ENCODE data around the gene BRME1.

Gene BRME1

DNA sequence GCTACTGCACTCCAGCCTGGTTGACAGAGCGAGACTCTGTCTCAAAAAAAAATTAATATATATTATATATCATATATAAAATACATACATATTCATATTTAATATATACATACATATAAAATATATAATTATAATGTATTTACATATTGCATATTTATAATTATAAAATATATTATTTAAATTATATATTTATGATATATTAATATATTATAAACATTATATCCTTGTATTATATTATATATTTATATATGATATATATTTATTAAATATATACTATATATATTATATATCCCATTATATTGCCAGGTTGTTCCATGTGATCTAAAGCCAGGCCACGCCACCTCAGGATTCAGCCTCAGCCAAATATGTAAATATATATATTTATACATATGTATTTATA lies 9.7 kb downstream of the BRME1 start:
- in situ Hi-C loops (cut with MboI; ENCODE audit: low pct_unique_long_range_greater_than_20kb, low sequenced_read_pairs): loop anchor here (25.0 kb wide), 1 partner anchor 166 kb away; the partner anchor contains the start of genes MISP3 and PALM3
- DNase-seq: no peak

DNA sequence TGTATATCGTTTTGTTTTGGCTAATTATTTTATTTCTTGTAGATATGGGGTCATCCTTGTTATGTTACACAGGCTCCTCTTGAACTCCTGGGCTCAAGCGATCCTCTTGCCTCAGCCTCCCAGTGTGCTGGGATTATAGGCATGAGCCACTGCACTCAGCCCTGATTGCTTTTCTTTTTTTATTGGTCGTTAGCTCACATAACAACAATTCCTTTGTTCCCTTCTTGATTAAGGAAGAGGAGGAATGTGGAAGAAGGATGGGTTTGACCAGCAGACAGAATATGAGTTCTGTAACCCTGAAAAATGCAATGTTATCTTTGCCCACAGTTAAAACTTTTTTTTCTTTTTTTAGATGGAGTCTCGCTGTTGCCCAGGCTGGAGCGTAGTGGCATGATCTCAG lies 11.4 kb downstream of the BRME1 start:
- in situ Hi-C loops (cut with MboI; ENCODE audit: low pct_unique_long_range_greater_than_20kb, low sequenced_read_pairs): loop anchor here (25.0 kb wide), 1 partner anchor 168 kb away; the partner anchor contains the start of genes MISP3 and PALM3
- DNase-seq: no peak

DNA sequence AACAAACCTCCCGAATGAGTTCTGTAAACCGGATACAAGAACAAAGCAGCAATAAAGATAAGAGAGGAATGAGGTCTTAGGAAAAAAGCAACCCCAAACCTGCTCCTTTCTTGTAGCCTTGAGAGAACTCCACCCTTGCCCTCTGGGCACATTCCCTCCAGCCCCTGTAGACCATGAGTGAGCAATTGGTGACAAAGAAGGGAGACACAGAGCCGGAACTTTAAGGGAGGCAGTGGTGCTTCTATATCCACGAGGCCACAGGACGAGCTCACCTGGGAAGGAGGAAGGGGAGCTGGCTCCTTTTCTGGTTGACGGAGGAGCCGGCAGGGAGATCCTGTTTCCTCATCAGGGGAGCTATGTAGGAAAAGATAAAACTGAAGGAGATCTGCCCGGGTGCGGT lies 13.0 kb downstream of the BRME1 start:
- DNase-seq: peak; percentile 18
- in situ Hi-C loops (cut with MboI; ENCODE audit: low pct_unique_long_range_greater_than_20kb, low sequenced_read_pairs): loop anchor here (25.0 kb wide), 1 partner anchor 169 kb away; the partner anchor contains the start of genes MISP3 and PALM3

DNA sequence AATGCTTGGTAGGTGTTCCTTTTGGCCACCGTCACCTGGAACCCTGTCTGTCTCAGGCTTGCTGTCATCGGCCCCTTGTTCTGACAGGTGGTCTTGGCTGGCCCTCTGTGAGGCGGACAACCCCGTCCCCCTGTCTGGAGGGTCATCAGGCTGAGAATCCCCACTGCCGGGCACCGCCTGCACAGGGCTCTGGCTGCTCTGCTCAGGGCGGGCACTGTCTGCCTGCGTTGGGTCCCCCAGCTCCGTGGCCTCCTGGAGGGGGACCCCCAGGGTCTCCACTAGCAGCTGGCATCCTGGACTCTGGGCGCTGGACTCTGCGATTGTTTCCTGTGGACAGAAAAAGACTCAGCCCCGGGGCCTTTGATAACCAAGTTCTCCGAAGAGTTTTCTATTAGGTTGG lies 15.8 kb downstream of the BRME1 start:
- in situ Hi-C loops (cut with MboI; ENCODE audit: low pct_unique_long_range_greater_than_20kb, low sequenced_read_pairs): loop anchor here (25.0 kb wide), 1 partner anchor 172 kb away; the partner anchor contains the start of genes MISP3 and PALM3
- no peak for DNase-seq

DNA sequence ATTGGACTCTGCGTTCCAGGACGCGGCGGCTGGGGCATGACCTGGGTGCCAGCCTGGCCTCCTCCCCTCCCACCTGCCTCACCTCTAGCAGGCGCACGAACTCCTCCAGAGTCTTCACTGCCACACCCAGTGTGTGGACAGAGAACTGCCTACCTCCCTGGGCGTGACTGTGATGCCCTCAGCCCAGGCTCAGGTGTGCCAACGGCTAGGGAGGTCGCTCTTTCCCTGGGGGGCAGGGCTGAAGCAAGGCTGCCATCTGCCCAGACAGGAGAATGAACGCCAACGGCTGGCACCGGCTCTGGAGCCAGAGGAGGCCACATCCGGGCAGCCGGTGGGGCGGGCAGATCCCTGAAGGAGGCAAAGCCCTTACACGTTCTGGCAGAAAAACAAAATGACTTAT lies 17.6 kb downstream of the BRME1 start:
- in situ Hi-C loops (cut with MboI; ENCODE audit: low pct_unique_long_range_greater_than_20kb, low sequenced_read_pairs): loop anchor here (25.0 kb wide), 1 partner anchor 174 kb away; the partner anchor contains the start of genes MISP3 and PALM3
- DNase-seq: no peak

DNA sequence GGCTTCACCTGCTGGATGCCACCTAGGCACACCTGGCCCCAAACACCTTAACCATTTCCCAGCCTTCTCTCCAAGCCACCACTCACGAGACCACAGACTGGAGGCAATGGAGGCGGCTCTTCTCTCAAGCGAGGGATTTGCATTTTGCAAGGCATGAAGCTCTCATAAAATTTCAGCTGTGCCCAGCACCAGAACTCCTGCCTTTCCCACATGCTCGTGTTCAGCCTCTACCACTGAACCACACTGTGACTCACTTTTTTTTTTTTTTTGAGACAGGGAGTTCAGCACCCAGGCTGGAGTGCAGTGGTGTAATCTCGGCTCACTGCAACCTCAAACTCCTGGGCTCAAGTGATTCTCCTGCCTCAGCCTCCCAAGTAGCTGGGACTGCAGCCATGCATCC lies 18.4 kb downstream of the BRME1 start:
- no peak for DNase-seq
- in situ Hi-C loops (cut with MboI; ENCODE audit: low pct_unique_long_range_greater_than_20kb, low sequenced_read_pairs): loop anchor here (25.0 kb wide), 1 partner anchor 175 kb away; the partner anchor contains the start of genes MISP3 and PALM3

DNA sequence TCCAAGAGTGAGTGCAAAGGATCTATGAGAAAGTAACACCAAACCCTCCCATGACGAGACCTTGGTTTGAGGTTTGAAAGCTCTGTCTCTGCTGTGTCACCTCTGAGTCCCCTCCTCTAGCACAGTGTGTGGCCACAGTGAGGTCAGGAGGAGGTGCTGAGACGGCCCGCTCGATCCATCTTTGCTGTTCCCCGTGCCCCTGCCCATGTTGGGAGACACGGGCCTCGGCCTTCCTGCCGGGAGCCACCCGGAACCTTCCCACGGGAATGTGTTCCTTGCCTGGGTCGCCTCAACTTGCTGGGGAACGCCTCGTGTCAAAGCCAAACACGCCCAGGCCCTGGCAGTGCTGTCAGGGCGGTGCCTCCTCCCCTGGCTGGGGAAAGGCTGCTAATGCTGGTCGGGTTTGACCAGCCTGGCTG lies 18.9 kb downstream of the BRME1 start:
- in situ Hi-C loops (cut with MboI; ENCODE audit: low pct_unique_long_range_greater_than_20kb, low sequenced_read_pairs): loop anchor here (25.0 kb wide), 1 partner anchor 175 kb away; the partner anchor contains the start of genes MISP3 and PALM3
- DNase-seq: no peak

DNA sequence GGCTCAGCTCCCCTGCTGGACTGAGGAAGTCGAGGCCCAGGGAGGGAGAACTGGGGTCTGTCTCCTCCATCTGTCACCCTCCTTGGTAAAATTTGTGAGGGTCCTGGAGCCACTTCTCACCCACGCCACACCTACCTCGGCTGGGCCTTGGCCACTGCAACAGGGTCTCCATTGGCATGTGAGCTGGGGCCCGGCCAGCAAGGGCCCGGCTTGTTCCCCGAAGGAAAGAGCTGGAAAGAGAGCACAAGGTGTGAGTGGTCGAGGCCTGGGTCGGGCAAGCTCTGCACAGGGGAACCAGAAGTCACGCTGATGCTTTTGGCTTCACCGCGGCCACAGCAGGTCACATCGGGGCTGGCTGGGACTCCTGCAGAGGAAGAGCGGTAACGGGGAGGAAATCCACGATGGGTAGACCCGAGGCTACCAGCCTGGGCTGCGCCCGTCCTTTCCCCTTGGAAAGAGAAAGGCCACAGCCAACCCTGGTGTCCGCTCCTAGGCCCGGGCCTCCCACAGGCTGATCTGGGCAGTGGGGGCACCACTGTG lies 20.0 kb downstream of the BRME1 start:
- in situ Hi-C loops (cut with MboI; ENCODE audit: low pct_unique_long_range_greater_than_20kb, low sequenced_read_pairs): loop anchor here (25.0 kb wide), 1 partner anchor 176 kb away; the partner anchor contains the start of genes MISP3 and PALM3
- no peak for DNase-seq

DNA sequence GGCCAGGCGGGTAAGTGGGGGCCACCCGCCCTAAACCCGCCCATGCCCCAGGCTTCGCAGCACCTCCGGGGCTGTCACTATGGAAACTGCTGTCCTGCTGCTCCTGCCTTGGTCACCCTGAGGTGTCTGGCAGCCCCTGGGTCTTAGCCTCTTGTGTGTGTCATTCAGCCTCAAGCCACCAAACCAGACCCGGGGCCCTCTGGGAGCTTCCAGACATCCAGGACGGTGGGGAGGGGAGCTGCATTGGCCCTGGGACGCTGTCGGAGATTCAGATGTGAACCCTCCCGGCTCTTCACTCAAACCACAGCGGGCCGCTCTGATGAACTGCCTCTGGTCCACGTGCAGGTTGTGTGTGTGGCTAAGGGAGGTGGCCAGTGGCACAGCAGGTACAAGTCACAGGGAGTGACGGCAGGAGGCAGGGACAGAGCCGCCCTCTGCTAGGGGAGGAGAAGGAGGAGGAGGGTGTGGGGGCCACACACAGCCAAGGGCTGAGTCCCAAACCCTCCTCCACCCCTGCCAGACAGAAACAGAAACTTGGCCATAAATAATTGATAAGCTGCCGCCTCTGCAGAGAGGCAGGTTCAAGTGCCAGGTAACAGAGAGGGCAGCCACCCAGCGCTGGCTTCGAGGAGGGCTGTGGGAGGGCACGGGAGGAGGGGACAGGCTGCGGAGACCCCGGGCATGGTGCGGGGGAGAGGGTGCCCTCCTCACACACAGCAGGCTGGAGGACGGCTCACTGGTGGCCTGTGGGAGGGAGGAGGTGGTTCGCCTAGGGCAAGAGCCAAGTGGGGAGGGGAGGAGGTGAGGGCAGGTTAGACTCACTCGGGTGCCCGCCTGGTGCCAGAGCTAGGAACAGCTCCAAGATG lies 21.0 kb downstream of the BRME1 start:
- no peak for DNase-seq
- in situ Hi-C loops (cut with MboI; ENCODE audit: low pct_unique_long_range_greater_than_20kb, low sequenced_read_pairs): loop anchor here (25.0 kb wide), 1 partner anchor 177 kb away; the partner anchor contains the start of genes MISP3 and PALM3

DNA sequence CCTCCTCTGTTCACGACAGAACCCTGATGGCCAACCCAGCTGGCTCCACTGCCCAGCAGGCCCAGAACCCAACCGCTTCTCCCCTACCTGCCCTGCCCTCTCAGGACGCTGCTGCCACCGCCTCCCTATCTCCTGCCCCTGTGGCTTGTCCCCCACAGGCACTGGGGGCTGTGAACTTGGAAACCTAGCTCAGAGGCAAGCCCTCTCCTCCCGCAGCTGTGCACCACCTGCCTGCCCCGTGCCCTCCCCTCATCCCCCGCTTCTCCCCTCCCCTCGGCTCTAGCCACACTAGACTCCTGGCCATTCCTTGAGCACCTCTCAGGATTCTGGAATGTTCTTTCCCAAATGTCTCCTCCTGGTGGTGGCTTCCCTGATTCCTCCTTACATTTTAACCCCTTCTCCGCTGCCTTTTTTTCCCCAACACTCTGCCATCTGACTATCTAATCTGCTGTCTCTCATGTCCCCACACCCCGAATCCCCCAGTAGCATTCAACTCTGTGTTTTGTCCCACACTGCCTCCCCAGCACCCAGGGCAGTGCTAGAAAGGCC lies 22.3 kb downstream of the BRME1 start:
- DNase-seq: no peak
- in situ Hi-C loops (cut with MboI; ENCODE audit: low pct_unique_long_range_greater_than_20kb, low sequenced_read_pairs): loop anchor here (25.0 kb wide), 1 partner anchor 179 kb away; the partner anchor contains the start of genes MISP3 and PALM3

DNA sequence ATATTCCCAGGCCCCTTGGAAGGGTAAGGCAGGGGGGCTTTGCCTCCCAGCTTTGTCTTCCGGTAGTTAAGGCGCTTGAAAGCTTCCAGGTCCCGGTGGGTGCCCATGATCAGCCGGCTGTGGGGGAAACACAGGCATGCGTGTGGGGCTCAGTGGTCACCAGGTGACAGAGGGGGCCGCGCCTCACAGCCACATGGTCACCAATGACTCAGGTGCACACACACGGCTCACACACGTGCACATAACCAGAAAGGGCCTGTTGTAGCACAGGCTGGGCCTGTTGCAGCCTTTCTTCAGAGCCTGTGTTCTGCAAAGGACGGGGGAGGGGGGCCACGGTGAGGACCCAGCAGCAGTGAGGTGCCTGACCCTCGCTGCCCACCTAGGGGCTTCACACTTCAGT lies 23.1 kb downstream of the BRME1 start:
- no peak for DNase-seq
- in situ Hi-C loops (cut with MboI; ENCODE audit: low pct_unique_long_range_greater_than_20kb, low sequenced_read_pairs): loop anchor here (25.0 kb wide), 1 partner anchor 179 kb away; the partner anchor contains the start of genes MISP3 and PALM3

DNA sequence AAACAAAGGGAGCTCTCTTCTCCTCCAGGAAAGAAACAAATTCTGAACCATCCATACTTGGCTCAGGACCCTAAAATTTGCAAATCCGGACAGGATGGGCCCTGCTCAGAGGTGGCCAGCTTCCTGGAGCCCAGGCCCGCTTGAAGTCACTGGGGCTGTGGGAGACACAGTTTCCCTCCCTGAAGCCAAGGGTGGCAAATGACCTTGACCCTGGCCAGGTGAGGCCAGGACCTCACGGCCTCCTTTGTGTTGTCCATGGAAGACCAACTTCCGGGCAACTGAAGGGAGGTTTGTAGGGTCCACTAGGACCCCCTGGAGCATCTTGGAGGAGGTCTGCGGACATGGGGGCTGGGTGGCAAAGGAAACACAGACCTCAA lies 23.5 kb downstream of the BRME1 start:
- in situ Hi-C loops (cut with MboI; ENCODE audit: low pct_unique_long_range_greater_than_20kb, low sequenced_read_pairs): loop anchor here (25.0 kb wide), 1 partner anchor 180 kb away; the partner anchor contains the start of genes MISP3 and PALM3
- DNase-seq: no peak

DNA sequence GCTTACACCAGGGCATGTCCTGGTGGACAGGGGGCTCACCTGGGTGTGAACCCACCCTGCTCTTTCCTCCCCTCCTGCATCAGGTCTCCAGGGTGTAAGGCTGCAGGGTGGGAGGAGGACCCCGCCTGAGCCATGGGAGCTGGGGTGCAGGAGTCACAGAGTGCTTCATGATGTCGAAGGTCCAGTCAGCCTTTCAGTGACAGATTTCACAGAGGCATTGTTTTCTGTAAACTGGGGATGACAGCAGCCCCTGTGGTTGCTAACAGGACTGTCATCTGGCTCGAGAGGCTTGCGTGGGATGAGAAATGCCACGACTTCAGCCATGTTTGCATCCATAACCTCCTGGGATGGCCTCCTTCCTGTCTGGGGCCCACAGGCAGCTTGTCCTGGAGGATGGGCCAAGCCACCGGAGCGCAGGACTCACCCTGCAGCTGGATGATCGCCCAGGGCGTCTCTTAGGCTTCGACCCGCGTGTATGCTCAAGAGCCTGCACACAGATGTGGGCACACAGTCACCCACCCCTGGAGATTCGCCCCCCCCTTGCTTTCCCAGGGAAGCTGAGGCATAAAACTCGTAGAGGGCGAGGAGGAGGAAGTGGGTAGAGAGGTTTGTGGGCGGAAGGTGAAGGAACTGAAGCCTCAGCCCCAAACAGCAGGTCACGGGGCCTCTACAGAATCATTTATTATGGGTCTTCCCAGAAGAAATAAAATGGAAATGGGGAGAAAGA lies 24.1 kb downstream of the BRME1 start:
- in situ Hi-C loops (cut with MboI; ENCODE audit: low pct_unique_long_range_greater_than_20kb, low sequenced_read_pairs): loop anchor here (25.0 kb wide), 1 partner anchor 180 kb away; the partner anchor contains the start of genes MISP3 and PALM3
- peak; percentile 72 for DNase-seq

DNA sequence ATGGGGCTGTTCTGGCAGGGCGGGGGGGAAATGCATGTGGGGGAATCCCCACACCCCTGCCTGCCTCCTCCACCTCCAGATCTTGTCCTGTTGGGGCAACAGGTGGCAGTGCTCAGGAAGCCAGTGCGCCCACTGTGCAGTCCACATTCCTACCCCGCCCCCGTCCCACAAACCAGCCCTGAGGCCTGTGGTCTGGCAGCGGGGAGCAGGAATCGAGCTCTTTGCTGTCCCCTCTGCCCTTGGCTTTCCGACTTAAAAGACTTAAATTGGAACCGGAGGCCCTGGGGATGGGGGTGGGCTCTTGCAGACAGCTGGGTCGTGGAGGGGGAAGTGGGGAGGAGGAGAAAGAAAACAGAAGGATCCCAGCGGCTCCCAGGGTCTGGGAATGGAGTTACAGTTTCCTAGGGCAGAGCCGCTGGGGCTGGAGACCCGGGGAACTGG lies 24.6 kb downstream of the BRME1 start:
- DNase-seq: peak; percentile 72
- in situ Hi-C loops (cut with MboI; ENCODE audit: low pct_unique_long_range_greater_than_20kb, low sequenced_read_pairs): loop anchor here (25.0 kb wide), 1 partner anchor 181 kb away; the partner anchor contains the start of genes MISP3 and PALM3

DNA sequence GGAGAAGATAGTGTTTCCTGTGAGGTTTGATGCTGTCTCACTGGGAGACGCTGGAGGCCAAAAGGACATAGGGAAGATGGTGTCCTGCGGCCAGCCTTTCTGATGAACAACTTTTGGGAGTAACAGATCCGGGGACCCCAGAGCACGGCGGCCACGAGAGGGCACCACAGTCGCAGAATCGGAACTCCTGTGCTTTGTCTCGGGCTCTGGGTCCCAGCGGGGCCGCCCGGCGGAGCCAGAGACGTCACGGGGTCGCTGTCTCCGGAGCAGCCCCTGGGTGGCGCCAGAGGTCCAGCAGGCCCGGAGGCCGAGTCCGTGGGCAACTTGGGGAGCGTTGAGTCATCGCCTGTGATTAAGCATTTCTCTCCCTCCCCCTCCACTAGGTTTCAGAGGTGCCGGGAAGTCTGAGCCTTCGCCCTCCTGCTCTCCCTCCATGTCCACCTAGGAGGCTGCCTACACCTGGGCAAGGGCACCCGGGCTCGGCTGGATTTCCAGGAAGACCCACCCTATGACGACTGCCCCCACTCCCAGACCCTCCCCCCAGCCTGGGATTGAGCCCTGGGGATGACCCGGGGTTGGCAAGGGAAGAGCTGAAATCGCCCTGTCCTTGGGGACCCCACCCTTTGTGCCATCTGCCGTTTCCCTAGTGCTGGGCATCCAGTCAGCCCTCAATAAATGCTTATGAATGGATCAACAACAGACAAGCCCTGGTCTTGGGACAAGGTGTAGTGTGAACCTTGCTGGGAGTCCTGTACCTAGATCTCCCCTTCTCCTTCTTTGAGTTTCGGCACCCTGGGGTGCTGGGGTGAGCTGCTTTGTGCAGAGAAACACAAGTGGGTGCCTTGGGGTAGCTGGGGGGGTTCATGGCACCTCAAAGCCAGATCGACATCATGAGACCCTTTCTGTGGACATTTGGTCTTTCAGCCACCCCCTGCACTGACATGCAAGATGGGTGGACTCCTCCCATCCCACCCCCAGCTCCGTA lies 25.6 kb downstream of the BRME1 start:
- DNase-seq: peak; percentile 98
- in situ Hi-C loops (cut with MboI; ENCODE audit: low pct_unique_long_range_greater_than_20kb, low sequenced_read_pairs): loop anchor here (25.0 kb wide), 1 partner anchor 182 kb away; the partner anchor contains the start of genes MISP3 and PALM3

DNA sequence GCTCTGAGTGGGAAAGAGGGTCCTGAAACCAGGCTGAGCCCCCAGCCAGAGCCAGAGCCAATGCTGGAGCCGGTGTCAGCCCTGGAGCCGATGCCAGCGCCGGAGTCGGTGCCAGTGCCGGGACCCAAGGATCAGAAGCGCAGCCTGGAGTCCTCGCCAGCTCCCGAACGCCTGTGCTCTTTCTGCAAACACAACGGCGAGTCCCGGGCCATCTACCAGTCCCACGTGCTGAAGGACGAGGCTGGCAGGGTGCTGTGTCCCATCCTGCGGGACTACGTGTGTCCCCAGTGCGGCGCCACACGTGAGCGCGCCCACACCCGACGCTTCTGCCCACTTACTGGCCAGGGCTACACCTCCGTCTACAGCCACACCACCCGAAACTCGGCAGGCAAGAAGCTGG lies 28.6 kb downstream of the BRME1 start:
- in situ Hi-C loops (cut with MboI; ENCODE audit: low pct_unique_long_range_greater_than_20kb, low sequenced_read_pairs): loop anchor here (25.0 kb wide), 1 partner anchor 185 kb away; the partner anchor contains the start of genes MISP3 and PALM3
- DNase-seq: no peak

DNA sequence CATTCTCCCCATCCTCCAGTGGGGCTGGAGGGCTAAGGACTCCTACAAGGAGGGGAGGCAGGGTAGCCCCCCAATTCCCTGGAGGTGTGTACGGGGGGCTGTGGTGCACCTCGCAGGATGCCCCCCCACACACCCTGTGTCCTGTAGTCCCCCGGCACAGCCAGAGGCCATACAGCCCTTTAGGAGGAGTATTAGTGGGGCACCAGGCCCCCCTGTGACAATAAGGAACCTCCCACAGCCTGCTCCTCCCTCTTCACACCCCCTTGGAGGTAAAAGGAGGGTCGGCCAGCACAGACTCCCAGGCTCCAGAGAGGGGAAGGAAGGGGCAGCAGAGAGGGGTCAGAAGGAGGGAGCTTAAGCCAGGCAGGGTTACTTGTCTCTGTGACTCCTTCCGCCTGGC lies 29.1 kb downstream of the BRME1 start, which contains the start of gene NANOS3:
Gene NANOS3 (plus strand): TSS at position 301 of the 400 bp plus-strand sequence. CDS start 115 bp downstream, outside the sequence.
- in situ Hi-C loops (cut with MboI; ENCODE audit: low pct_unique_long_range_greater_than_20kb, low sequenced_read_pairs): loop anchor here (25.0 kb wide), 1 partner anchor 185 kb away; the partner anchor contains the start of genes MISP3 and PALM3
- no peak for DNase-seq
